Skeletal muscle satellite cell (primary cell): Measurements from ENCODE around the gene PYGB.

Experiments used
- H3K27me3 ChIP-seq: 2 replicates; pipeline ENCODE4 v1.7.0; 2013; ENCODE audit warnings: low read length; ENCODE audit not compliant: control insufficient read depth, insufficient read depth
- H3K36me3 ChIP-seq: 2 replicates; pipeline ENCODE4 v1.7.0; 2013; ENCODE audit warnings: mild to moderate bottlenecking, control low read depth, low read length; ENCODE audit not compliant: insufficient read depth
- H3K4me1 ChIP-seq: 2 replicates; pipeline ENCODE4 v1.7.0; 2013; ENCODE audit warnings: low read length; ENCODE audit not compliant: control insufficient read depth, insufficient read depth
- H3K4me2 ChIP-seq: 2 replicates; pipeline ENCODE4 v1.7.0; 2013; ENCODE audit warnings: mild to moderate bottlenecking, low read length
- H3K4me3 ChIP-seq: 2 replicates; pipeline ENCODE4 v1.7.0; 2013; ENCODE audit warnings: low read length
- H3K9ac ChIP-seq: 2 replicates; pipeline ENCODE4 v1.7.0; 2013; ENCODE audit warnings: mild to moderate bottlenecking, low read depth, low read length, moderate library complexity
- H3K9me3 ChIP-seq: replicated peaks from 2 replicates; pipeline ENCODE4 v1.7.0; 2013; ENCODE audit warnings: mild to moderate bottlenecking, control low read depth, low read length

Gene PYGB

DNA sequence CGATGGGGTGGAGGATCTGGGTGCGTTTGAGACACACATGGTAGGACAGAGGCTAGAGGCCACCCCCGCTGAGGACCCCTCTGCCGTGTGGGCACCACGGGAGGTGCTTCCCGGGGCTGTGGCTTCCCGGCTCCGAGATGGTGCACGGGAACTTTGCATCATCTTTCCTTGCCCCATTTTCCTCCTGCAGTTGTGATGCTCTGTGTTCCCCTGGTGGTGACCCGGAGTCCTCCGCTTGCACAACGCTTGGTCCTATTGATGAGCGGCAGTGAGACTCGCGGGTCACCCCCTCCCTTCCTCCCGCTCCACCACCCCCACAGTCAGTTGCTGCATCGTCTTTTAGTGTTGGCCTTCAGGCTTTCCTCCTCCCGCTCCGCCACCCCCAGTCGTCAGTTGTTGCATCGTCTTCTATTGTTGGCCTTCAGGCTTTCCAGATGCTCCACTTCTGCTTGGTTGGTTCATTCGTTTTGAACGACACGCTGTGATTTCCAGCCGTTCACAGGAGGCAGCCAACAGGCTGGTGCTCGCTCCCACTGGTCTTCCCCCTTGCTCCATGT lies 37.3 kb downstream of the PYGB start:
- Histone ChIP-seq H3K9me3 (no peaks in the 10 kb centered on the region), H3K36me3 (peaks cover 91% of the 10 kb centered on the region), H3K4me3 (no peak overlapping the region), H3K4me1 (no peaks in the 10 kb centered on the region), H3K4me2 (no peak overlapping the region), H3K9ac (no peak overlapping the region), H3K27me3 (no peaks in the 10 kb centered on the region)

DNA sequence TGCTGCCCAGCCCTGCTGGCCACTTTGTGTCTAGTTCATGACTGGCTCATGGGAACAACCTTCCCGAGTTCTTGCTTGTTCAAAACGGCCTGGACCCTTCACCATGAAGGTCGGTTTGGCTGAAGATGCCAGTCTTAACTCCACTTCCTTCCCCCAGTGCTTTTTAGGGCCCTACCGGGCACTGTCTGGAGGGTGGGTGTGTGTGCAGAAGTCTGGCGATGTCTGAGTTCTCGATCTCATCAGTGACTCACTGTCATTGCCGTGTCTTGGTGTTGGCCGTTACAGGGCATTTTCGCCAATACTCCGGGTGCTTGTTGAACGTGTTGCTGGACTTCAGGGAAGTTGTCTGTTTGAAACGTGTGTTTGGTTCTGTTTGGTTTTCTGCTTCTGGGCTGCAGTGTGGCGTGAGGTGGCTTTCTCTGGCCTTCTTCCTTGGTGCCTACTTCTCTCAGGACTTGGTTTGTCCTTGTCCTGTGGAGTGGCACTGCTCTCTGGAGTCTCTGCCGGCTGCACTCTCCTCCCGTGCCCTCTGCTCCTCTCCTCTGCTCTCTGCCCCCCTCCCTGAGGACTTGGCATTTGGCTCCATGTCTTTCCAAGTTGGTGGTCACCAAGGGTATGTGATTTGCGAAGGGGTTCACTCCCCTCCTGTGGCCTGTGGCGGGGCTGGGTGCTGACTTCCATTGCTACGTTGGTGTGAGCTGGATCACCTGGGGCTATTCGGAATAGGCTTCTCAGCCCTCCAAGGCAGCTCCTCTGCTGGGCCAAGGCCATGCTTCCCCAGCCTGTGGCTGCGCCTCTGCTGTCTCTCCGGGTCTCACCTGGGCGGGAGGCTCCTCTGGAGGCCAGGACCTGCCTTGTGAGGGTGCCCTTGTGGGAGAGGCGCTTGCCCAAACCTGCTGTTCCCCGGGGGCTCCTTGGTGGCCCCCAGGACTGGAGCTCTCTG lies 38.2 kb downstream of the PYGB start:
- Histone ChIP-seq H3K36me3 (peaks cover 91% of the 10 kb centered on the region), H3K4me3 (no peak overlapping the region), H3K4me2 (no peak overlapping the region), H3K9me3 (no peaks in the 10 kb centered on the region), H3K4me1 (no peaks in the 10 kb centered on the region), H3K27me3 (no peaks in the 10 kb centered on the region), H3K9ac (no peak overlapping the region)

DNA sequence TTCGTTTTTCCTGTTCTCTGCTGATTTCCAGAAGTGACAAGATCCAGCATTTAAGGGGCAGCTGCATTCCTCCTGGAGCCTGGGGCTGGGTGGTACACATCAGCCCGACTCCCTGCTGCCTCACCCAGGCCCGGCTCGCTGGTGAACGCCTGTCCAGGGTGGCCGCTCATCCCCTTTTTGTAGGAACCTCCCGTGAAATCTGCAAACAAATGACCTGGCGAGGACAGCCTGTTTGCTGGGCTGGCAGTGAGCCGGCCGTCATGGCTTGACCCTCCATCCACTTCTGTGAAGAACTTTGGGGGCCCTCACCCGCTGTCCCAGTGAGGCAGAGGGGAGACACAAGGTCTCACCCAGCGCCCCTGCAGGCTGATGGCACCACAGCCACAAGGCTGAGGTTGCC lies 39.0 kb downstream of the PYGB start:
- H3K27me3 ChIP-seq: no peaks in the 10 kb centered on the region
- H3K9ac ChIP-seq: no peak overlapping the region
- H3K36me3 ChIP-seq: peaks cover 91% of the 10 kb centered on the region
- no peaks in the 10 kb centered on the region for H3K4me1 ChIP-seq
- no peaks in the 10 kb centered on the region for H3K9me3 ChIP-seq
- H3K4me2 ChIP-seq: no peak overlapping the region
- H3K4me3 ChIP-seq: no peak overlapping the region

DNA sequence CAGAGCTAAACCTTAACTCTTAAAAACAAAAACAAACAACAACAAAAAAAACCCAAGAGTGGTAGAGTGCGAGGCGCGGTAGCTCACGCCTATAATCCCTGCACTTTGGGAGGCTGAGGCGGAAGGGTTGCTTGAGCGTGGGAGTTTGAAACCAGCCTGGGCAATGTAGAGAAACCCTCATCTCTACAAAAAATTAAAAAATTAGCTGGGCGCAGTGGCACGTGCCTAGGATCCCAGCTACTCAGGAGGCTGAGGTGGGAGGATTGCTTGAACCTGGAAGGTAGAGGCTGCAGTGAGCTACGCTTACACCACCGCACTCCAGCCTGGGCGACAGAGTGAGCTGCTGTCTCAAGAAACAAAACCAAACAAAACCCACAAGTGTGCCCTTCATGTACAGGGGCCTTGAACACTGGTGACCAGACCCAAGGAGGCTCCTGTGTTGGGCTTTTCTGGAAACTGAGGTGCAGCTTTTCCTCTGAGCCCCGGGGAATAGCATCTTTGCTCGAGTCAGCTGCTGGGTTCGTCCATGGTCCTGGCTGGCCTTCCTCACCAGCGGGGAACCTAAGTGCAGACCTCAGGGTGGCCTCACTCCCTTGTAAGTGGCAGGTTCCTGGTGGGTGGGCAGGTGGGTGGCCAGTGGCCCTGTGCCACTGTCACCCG lies 39.9 kb downstream of the PYGB start:
- no peaks in the 10 kb centered on the region for H3K4me1 ChIP-seq
- peaks cover 91% of the 10 kb centered on the region for H3K36me3 ChIP-seq
- no peak overlapping the region for H3K4me2 ChIP-seq
- H3K27me3 ChIP-seq: no peaks in the 10 kb centered on the region
- H3K4me3 ChIP-seq: no peak overlapping the region
- H3K9me3 ChIP-seq: no peaks in the 10 kb centered on the region
- no peak overlapping the region for H3K9ac ChIP-seq

DNA sequence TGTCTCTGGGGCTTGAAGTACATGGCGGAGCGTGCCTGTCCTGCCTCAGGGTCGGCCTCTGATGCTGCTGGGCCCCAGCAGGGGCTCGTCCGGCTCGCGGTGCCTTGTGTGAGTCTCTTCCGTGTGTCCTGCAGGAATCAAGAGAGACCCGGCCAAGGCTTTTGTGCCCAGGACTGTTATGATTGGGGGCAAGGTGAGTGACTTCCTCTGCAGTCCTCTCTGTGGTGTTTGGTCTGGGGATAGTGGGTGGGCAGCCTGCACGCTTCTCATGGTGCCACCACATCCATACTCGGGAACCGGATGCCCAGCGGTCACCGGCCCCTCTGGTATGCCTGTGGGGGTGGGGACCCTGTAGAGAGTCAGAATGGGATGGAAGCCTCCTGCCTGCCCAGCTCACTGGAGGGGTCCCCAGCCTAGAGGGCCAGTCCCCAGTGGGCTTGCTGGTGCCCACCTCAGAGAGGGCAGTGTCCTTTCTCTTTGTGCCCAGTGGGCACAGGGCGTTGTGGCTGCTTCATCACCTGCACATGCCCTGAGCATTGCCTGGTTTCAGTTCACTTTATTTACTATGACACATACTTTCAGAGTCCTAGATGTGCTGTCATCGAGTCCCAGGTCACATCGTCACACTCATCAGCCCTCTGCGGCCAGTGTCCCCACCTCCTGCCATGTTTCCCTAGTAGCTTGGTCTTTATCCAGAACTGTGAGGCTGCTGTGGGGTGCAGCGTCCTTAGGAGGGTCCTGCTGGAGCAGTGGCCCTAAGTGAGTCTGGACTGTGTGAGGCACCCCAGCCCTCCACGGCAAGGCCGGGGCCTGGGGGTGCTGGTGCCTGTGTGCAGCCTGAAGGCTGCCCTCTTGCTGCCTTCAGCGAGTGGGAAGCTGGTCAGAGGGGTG lies 40.7 kb downstream of the PYGB start:
- Histone ChIP-seq H3K36me3 (peaks cover 88% of the 10 kb centered on the region), H3K4me3 (no peak overlapping the region), H3K4me1 (no peaks in the 10 kb centered on the region), H3K9ac (no peak overlapping the region), H3K9me3 (no peaks in the 10 kb centered on the region), H3K4me2 (no peak overlapping the region), H3K27me3 (no peaks in the 10 kb centered on the region)

DNA sequence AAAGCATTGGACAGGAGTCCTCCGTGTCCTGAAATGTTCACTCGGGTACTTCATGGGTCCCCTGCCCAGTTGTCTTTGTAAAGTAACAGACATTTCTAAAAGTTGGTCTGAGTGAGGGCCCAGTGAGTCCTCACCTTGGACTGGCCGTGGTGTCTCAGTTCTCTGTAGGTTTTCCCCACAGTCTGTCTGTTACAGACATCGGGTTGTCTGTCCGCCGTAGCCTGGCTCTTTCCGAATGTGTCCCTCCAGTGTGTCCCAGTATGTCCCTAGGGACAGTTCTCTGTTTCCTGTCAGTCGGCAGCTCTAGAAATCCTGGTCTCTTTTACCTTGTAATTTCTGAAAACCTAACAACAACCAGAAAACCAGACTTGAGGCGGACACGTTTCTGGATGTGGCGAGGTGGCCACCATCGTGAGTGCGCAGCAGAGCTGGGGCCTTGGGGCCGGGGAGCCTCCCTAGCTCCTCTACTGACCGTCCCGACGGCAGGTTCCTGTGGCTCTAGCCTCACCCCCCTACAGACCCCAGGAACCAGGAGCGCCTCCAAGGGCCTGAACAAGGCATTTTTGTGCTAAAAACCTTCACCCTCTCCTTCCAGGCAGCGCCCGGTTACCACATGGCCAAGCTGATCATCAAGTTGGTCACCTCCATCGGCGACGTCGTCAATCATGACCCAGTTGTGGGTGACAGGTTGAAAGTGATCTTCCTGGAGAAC lies 42.2 kb downstream of the PYGB start:
- Histone ChIP-seq H3K4me1 (peaks cover 6% of the 10 kb centered on the region), H3K36me3 (peaks cover 88% of the 10 kb centered on the region), H3K9ac (no peak overlapping the region), H3K27me3 (no peaks in the 10 kb centered on the region), H3K9me3 (no peaks in the 10 kb centered on the region), H3K4me3 (no peak overlapping the region), H3K4me2 (no peak overlapping the region)

DNA sequence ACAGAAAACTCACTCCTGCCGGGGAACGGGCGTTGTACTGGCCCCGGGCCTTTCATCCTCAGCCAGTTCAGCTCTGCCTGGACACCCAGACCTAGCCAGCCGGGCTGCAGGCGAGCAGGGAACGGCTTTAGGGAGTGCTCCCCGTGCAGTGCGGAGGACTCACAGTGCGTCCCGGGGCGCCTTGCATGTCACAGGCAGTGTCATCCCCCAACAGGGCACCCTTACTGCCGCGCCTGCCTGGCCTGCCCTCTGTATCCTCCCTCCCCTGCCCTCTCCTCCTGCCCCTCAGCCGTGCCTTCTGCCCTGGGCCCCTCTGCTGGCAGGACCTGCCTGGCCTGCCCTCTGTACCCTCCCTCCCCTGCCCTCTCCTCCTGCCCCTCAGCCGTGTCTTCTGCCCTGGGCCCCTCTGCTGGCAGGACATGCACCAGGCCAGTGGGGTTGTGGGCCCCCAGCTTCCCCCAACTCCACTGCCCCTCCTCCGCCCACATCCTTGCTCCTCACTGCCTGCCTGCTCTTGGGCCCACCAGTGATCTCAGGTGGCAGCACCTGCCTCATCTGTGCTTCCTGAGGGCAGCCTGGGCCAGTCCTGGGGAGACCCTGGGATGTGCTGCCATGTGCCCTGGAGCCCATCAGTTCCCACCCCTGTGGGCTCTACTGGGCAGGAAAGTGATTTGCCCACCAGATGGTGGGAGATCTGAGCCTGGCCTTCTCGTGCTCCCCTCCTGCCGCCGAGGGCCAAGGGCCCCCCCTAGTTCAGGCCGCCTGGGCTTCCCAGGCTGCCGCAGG lies 43.0 kb downstream of the PYGB start:
- Histone ChIP-seq H3K36me3 (peaks cover 88% of the 10 kb centered on the region), H3K4me3 (no peak overlapping the region), H3K9ac (no peak overlapping the region), H3K4me2 (no peak overlapping the region), H3K4me1 (peaks cover 14% of the 10 kb centered on the region), H3K9me3 (no peaks in the 10 kb centered on the region), H3K27me3 (no peaks in the 10 kb centered on the region)

DNA sequence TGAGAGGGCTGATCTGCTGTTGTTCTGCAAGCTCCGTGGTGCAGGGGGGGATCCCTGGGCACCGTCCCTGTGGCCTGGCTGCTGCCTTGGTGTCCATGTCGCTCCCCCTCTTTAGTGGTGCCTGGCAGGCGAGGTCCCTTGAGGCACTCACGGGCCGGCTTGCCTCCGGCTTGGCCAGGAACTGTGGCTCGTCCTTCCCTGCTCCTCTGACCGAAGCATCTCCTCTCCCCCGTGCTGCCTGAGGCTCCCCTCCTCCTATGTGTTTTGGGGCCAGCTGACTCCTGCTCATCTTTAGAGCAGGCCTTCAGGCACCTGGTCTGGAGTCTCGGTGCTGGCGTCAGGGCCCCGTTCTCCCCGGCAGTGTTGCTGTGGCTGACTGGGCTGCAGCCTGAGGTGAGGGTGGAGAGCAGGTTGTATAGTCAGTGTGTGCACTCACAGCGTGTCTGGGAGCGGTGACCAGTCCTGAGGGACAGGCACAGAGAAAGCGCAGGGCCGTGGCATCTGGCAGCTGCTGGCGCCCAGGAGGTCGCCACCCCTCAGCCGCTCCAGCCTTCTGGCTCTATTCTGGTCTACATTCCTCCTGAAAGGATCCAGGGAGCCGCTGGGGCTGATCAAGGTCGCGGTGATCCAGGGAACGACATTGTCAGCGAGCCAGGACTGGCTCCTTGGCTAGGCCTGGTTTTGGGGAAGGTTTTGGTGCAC lies 43.7 kb downstream of the PYGB start:
- Histone ChIP-seq H3K27me3 (no peaks in the 10 kb centered on the region), H3K36me3 (peaks cover 88% of the 10 kb centered on the region), H3K4me1 (peaks cover 21% of the 10 kb centered on the region), H3K9ac (no peak overlapping the region), H3K9me3 (no peaks in the 10 kb centered on the region), H3K4me3 (no peak overlapping the region), H3K4me2 (no peak overlapping the region)

DNA sequence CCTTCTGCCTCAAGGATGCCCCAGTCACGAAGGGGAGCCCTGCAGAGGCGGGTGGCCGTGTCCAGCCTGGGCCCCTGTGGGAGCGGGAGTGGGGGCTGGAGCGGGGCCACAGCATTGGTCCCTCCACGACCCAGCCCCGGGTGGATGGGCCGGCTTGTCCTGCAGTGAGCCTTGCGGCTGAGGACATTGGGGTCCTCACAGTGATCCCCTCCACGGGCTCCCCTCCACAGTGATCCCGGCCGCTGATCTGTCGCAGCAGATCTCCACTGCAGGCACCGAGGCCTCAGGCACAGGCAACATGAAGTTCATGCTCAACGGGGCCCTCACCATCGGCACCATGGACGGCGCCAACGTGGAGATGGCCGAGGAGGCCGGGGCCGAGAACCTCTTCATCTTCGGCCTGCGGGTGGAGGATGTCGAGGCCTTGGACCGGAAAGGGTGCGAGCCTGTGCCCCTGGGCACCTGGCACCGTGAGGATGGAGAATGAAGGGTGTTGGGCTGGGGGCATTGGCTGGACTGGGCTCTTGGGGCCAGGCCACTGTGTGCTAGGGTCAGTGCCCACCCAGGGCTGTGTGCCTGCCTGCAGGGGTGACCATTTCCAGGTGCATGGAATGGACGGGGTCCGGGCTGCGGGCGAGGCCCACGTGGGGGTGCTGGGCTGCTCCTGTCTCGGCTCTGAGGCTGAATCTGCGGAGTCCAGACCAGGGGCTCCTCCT lies 44.4 kb downstream of the PYGB start:
- no peak overlapping the region for H3K4me2 ChIP-seq
- no peak overlapping the region for H3K4me3 ChIP-seq
- H3K9ac ChIP-seq: no peak overlapping the region
- peaks cover 22% of the 10 kb centered on the region for H3K4me1 ChIP-seq
- H3K9me3 ChIP-seq: no peaks in the 10 kb centered on the region
- H3K27me3 ChIP-seq: no peaks in the 10 kb centered on the region
- peaks cover 88% of the 10 kb centered on the region for H3K36me3 ChIP-seq
